NCI-H345 treated with DMSO at 0.1 percent for 48 hours (cell line): Measurements from ENCODE around the gene CLASP1.

Experiments used
- DNase-seq: peaks from one replicate; lab custom pipeline; 2025; ENCODE audit not compliant: unreplicated experiment; lab: John Stamatoyannopoulos, UW

Gene CLASP1

DNA sequence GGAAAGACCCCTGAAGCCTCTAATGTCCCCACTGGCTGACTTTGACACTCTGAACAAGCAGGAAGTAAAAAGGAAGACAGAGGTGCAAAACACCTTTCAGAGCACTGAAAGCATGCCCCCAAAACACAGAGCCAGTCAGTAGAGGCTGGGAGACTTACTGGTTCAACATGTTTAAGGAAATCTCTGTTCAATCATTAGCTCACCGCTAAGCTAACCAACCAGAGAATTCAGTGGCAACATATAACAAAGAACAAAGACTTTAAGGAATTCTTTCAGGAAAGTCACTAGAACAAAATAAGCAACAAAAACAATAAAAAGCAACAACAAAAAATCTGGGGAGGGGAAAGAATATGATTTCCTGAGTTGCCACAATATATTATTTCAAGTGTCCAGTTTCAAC lies 142.6 kb downstream of the CLASP1 start:
- no peak for DNase-seq

DNA sequence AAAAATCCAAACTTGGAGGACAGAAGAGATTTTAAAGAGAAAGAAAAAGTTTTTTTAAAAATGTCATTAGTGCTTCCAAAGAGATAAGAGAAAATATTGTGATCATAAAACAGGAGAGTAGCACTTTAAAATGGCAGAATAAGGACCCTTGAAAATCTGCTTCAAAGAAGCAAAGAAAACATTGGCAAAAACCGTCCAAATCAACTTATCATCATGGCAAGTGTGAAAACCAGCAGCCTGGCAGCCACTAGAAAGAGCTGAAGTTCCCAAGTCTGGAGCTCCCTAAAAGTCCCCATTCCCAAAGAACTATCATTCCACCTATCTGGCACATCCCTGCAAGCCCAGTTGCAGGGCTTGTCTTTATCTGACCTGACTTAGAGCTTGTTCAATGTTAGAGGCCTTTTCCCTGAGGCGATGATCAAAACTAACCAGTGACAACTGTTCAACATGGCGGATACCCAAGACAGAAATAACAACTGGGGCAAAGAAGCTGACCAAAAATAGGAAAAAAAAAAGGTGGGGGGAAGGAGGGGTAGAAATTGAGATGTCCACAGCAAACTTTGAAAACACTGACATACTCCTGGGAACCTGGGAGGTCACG lies 143.2 kb downstream of the CLASP1 start:
- no peak for DNase-seq

DNA sequence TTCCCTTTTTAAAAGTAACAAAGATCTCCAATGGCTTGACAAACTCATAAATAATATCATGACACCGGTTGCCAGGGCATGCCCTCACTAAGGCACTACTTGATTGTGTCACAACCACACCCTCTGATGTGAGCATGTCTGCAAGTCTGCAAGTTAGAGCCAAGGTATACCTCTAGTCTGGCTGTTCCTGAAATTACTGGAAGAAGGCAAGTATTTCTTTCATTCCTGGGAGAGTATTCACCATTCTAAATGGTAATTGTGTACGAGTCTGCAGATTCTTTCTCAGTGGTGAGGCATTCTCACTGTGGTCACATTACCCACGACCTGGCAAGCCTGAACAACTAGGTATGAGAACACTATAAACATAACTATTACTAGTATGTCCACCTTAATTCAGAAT lies 144.3 kb downstream of the CLASP1 start:
- DNase-seq, result no peak

DNA sequence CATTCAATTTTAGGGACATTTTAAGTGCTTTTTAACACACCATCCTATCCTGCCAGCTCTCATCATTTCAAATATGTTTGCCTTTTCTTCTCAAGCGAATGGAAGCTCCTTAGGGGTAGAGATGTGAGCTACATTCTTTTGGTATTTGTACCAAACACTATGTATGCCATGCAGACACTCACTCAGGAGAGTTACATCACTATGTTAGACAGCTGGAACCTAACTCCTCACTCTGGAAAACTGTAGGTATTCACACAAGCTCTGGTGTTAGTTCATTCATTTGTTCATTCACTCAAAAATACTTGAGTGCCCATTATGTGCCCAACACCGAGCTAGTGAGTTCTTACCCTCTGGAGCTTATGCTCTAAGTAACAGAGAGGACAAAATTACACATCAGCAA lies 144.9 kb downstream of the CLASP1 start:
- no peak for DNase-seq

DNA sequence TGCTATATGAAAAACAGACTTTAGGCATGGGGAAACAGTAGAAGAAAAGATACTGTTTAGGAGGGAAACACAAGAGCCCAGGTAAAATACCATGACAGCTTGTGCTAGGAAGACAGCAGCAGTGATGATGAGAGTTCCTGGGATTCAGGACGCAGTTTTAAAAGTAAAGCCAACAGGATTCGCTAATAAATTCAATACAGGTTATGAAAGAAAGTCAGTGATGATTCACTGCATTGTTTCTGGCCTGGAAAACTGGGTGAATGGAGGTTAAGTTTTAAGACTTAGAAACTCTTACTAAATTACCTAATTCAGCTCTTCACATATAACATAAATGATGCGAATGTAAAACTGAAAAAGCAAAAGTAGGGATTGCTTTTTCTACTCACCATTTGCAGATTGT lies 146.5 kb downstream of the CLASP1 start:
- no peak for DNase-seq

DNA sequence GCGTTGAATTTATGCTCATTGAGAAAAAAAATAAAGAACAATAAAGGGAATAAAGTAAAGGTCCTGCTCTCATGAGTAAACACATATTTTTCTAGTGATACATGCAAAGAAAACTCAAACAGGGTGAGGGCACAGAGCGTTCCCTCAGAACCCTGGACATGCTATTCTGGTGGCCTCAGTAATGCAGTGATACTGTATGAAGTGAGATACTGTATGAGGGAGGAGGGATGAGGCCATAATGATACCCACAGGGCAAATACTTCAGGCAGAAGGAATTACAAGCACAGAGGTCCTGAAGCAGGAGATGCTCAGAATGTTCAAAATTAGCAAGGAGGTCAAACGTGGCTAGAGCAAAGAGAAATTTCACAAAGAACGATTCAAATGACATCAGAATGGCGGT lies 147.0 kb downstream of the CLASP1 start:
- no peak for DNase-seq

DNA sequence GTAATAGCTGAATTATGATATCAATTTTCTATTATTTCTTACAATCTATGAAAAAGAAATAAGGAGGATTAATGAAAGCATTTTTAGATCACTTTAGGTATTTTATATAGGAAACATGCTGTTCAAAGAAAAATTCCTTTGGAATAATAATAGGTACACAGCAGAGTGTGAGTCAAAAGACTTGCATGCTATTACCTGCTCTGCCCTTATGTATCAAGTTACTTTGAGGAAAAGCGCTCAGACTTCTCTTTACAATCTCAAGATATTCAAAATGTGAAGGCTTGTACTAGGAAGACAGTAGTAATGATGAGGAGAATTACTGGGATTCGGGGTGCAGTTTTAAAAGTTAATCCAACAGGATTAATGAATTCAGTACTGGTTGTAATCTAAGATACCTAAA lies 147.7 kb downstream of the CLASP1 start:
- no peak for DNase-seq

DNA sequence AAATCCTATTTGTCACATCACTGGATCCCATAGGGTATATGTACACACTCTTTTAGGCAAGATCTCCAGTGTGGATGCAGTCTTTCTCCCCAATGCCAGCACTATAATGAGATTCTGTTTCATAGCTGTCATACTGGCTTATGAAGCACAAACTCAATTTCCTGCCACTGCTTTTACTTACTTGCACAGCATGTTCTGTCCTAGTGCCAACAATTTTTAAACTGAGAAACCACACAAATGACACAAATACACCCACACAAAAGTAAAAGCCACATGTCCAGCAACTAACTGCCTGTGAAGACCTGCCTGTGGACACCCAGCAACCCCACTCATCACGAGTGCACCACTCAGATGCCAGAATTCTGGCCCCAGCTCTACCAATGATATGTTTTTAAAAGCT lies 148.2 kb downstream of the CLASP1 start:
- no peak for DNase-seq

DNA sequence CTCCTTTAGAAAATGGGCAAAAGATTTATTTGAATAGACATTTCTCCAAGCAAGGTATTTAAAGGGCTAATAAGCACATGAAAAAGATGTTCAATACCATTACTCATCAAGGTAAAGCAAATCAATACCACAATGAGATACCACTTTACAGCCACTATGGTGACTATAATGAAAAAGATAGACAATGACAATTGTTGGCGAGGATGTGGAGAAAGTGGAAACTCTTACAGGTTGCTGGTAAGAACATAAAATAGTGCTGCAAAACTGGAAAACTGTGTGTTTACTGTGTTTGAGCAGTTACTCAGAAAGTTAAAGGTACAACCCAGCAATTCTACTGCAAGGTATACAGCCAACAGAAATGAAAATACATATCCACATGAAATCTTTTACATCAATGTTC lies 150.5 kb downstream of the CLASP1 start:
- DNase-seq, result no peak

DNA sequence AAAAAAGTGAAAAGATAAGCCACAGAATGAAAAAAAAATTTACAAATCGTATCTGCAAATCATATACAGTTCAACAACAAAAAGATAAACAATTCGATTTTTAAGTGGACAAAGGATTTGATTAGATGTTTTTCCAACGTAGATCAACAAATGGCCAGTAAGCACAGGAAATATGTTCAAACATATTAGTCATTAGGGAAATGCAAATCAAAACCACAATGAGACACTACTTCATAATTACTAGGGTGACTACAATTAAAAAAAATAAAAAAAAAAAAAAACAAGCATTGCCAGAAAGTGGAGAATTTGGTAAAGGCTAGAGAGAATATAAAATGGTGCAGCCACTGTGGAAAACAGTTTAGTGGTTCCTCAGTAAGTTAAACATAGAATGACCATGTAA lies 156.9 kb downstream of the CLASP1 start:
- DNase-seq, result no peak

DNA sequence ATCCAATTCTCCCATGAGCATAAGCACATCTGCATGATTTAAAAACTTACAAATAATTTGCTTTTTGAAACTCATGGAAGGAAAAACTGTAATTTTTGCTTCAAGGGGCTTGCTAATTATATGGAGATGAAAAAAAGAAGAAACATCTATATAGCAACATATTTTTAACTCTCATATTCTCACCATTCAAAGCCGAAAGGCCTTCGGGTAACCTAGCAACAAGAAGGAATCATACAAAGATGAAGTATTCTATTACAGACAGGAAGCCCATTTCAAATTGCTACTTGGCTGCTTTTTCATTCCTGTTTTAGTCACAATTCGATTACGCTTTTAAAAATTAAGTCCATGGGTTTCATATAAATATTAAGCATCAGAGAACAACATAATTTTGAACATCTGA lies 157.7 kb downstream of the CLASP1 start:
- no peak for DNase-seq

DNA sequence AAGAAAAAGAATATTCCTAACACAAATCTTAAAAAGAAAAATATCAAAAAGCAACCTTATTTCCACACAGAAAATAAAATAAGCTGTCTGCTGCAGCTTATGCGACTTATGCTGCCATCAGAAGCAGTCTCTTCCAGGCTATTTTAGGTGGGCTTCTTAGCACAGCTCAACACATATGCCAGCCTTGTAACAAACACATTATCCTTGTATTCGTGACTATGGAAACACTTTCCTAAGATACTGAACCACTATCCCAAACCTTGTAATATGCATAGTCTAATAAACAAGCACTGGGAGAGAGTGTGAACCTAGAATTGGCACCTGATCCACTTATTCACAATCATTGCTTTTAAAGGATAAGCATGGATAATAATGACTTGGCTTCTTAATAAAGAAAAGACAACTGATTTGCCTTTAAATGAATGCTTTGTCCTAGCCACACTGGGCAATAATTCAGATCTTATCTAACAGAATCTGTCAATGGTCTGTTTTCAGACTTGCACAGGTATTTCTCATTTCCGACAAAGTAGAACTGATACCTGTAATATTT lies 158.6 kb downstream of the CLASP1 start:
- DNase-seq, result no peak

DNA sequence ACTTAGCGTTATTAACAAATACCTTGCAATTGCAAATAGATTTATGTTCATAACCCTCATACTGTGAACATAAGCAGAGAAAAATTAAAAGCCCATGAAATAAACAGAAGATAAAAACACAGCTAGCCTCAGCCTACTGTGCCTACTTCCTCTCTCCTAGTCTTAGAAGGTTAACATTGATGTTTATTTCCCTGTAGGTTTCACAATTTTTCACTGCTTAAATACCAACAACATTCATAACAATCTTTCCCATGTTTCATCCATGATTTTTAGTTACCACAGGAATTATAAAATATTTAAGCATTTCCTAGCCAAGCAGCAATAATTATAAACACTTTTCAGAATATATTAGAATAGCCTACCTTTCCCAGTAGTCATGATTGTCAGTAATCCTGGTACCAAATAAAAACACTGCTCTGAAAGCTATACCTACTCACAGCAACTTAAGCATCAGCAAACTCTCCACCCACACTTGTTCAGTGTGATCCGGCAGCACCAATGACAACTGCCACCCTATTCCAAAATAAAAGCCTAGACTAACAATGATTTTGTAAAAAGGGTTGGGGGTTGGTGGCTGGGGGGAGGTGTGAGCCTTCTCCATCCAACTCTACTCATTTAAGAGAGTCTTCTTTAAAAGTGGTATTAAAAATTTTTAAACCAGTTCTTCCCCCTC lies 159.2 kb downstream of the CLASP1 start:
- DNase-seq, result peak; percentile 11

DNA sequence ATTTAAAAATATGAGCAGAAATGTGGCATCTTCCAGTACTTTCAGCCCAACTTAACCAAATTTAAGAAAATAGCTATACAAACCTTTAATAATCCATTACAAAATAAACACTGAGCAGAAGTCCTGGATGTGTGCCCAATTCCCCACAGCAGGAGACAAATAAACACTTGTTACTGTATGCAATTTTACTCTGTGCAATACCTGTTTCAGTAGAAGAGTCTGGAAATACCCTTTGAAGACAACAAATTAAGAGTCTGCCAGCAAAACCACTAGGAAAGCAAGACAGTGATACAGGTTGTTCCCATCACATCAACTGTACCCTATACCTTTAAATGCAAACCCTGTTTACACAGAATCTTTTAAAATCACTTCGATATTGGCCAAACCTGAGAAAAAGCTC lies 160.0 kb downstream of the CLASP1 start:
- peak; percentile 86 for DNase-seq

DNA sequence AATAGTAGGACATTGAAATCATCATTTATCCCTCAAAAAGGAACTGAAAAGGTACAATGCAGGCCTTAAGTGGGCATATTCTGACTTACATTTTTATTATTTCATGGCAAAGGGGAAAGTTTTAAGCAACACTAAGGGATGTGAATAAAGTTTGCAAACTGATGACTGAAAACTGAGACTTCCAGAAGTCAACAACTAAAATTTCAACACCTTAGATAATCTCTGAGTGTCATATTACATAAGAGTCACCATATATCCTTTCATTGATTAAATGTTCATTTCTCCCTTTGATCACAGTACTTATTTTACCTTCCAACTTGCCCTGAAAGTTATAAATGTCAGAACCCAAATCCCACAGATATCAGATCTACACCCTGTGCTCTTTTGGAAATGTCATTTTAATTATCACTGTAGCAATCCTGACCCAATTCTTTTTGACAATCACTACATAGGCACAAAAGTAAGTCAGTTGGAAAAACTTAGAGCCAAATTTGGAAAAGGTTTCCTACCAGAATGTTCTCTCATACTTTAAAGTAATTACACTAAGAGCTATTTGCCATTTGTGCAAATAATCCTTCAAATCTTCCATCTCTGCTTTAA lies 163.0 kb downstream of the CLASP1 start:
- DNase-seq, result no peak

DNA sequence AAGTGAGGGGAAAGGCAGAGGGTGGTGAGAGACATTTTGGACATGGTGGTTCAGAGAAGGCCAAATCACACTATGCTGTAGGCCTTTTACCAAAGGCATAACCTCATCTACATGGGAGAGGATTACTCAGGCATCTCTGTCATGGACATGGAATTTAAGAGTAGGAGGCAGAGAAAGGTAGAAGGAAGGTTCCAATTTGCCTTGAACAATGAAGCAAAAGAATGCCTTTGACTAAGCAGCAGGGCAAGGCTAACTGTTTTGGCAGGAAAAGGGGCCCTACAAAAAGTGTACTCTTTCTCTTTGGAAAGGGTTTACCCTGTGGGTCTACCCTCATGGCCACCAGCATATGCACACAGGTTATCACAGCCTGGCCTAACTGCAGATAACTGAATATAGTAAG lies 164.2 kb downstream of the CLASP1 start:
- DNase-seq, result no peak

DNA sequence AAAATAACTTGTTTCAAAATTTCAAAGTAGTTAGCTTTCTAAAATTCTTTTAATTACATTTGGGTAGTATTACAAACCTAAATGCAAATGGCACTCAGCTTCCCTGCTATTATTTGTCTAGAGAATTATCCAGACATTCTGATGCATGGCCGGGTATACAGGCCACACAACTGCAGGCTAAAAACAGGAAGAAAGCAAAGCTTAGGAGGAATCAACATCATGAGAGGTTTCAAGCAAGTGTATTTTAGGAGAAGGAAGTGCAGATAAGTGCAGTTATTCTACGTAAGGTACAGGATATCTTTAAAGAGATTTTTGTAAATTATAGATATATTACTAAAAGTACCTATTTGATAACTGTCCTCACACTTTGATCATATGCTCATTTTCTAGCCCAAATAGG lies 165.4 kb downstream of the CLASP1 start:
- no peak for DNase-seq

DNA sequence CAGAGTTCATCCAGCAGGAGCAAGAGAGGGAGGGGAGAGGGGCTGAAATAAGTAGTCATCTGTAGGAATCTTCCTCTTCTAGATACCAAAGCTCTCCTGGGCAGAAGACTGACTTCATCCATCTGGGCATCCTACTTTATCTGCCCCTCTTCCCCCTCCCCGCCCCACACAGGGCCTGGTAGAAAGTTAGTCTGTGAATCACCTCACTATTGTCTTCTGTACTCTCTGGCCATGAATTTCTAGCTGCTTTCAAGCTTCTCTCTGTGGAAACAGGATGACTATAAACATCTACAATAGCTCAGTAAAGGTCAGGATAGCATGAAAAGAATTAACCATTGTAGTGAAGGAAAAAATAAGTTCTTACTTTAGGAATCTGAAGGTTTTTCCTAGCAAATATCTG lies 166.2 kb downstream of the CLASP1 start:
- DNase-seq, result no peak

DNA sequence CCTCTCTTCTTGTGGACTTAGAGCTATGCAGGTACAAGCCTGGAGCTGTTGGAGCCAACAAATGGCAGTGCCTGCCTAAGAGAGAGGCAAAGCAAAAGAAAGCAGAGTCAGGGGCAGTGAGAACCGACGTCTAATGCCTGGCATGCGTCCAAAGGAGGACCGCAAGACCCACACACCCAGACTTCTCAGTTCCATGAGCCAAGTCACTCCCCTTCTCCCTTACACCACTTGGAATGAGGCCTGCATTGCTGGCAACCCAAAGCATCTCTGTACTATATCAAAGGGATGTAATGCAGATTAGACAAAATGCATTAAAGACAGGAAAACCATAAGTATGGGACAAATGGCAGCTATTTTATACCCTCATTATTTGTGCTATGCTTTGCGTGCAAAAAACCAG lies 168.4 kb downstream of the CLASP1 start:
- DNase-seq, result peak; percentile 2

DNA sequence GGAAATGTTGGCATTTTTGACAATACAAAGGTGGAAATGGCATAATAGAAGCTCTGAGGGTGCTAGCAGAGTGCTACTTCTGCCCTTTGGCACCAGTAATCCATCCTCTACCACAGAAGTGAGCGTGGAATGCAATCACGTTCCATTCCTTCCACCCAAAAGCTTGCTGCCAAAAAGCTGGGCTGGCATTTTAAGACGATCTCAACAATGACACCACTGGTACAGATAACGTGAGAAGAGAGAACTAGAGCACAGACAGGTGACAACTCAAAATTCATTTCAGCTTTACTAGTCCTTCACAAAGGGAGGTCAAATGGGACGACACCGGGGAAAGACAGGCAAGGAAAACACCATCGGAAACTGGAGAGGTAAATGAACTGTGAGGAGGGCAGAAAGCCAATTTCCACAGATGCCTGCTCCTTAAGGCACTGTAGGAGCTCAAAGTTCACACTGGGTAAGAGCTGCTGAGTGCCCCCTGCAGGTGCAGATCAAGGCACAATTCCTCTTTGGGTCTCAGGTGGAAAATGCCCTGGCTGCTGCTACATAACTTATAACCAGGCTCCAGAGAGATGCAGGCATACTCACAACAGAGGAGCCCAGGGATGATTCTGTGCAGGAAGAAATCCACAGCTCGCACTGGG lies 169.3 kb downstream of the CLASP1 start:
- DNase-seq, result peak; percentile 18

DNA sequence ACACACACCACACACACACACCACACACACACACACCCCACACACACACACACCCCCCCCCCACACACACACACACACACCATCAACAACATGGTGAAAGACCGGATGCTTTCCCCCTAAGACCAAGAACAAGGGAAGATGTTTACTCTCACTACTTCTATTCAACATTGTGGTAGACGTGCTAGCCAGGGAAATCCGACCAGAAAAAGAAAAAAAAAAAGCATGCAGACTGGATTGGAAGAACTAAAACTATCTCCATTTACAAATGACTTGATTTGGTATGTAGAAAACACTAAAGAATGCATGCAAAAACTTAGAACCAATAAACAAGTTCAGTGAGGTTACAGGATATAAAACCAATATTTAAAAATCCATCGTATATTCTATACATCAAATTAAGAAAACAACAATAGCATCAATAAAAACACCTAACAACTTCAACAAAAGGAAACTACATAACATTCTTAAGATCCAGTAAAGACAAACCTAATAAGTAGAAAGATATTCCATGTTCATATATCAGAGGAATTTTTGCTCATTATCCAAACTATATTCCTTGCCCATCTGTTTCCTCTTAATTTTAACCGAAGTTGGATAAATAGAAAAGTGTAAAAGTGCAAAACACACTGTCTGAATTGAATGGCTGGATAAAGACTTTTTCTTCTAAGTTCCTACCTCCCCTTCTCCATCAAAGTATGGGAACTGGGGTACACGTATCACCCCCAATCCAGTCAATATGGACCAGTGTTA lies 170.1 kb downstream of the CLASP1 start:
- no peak for DNase-seq
